Inflammatory macrophage treated with lipopolysaccharide for 1 hour (primary cell): ENCODE data around the gene KCNQ1OT1.

Experiments used
- DNase-seq, 2 donors: peaks; one replicate each; pipeline ENCODE4 v3.0.0-alpha.2; 2020 to 2022

Gene KCNQ1OT1

GRCh38 chr11:2685566-2686359 lies 14.0 kb downstream of the KCNQ1OT1 start:
- no peak for DNase-seq

GRCh38 chr11:2685051-2685450 lies 14.7 kb downstream of the KCNQ1OT1 start:
- no peak for DNase-seq

GRCh38 chr11:2684581-2684980 lies 15.2 kb downstream of the KCNQ1OT1 start:
- DNase-seq, result no peak

GRCh38 chr11:2683806-2684205 lies 16.0 kb downstream of the KCNQ1OT1 start:
- no peak for DNase-seq

GRCh38 chr11:2681408-2682145 lies 18.2 kb downstream of the KCNQ1OT1 start:
- no peak for DNase-seq

GRCh38 chr11:2679011-2679676 lies 20.6 kb downstream of the KCNQ1OT1 start:
- DNase-seq, result no peak

- DNase-seq, result peak in 1 of 2 donors; percentile 43
Measured at GRCh38 chr11:2678396-2678795, 21.4 kb downstream of the KCNQ1OT1 start.

GRCh38 chr11:2677127-2677526 lies 22.7 kb downstream of the KCNQ1OT1 start:
- DNase-seq, result peak; percentile 72 to 78

- no peak for DNase-seq
Measured at GRCh38 chr11:2675540-2675939, 24.3 kb downstream of the KCNQ1OT1 start.

GRCh38 chr11:2674658-2675131 lies 25.1 kb downstream of the KCNQ1OT1 start:
- no peak for DNase-seq

GRCh38 chr11:2673871-2674471 lies 25.8 kb downstream of the KCNQ1OT1 start:
- DNase-seq, result no peak

GRCh38 chr11:2673250-2673610 lies 26.6 kb downstream of the KCNQ1OT1 start:
- no peak for DNase-seq

- DNase-seq, result no peak
Measured at GRCh38 chr11:2672553-2673249, 27.1 kb downstream of the KCNQ1OT1 start.

GRCh38 chr11:2671748-2672147 lies 28.0 kb downstream of the KCNQ1OT1 start:
- DNase-seq, result no peak

- DNase-seq, result no peak
Measured at GRCh38 chr11:2670541-2671100, 29.2 kb downstream of the KCNQ1OT1 start.

- no peak for DNase-seq
Measured at GRCh38 chr11:2669634-2670469, 29.9 kb downstream of the KCNQ1OT1 start.

GRCh38 chr11:2668876-2669275 lies 30.9 kb downstream of the KCNQ1OT1 start:
- DNase-seq, result no peak

GRCh38 chr11:2667940-2668339 lies 31.9 kb downstream of the KCNQ1OT1 start:
- DNase-seq, result no peak

- DNase-seq, result no peak
Measured at GRCh38 chr11:2666828-2667570, 32.8 kb downstream of the KCNQ1OT1 start.

- no peak for DNase-seq
Measured at GRCh38 chr11:2666401-2666741, 33.4 kb downstream of the KCNQ1OT1 start.
